IMR-90 (cell line): Measurements from ENCODE around the gene SLC13A1. TPM values are rescaled to one million over a fixed set of nuclear protein-coding genes. Genes with fewer than 3 reads are reported as not detected.

ENCODE experiments used
- ATAC-seq: fragments of 200-7000 bp; cut with Tn5 transposase; 2 replicates; pipeline ENCODE4 v1.9.1; 2020; ENCODE audit warnings: low read depth, mild to moderate bottlenecking, moderate library complexity
- BruUV-seq: library from RNA; stranded (reverse); fragments of 400-500 nt; replicated peaks from 2 replicates; lab custom pipeline; 2021; lab: Mats Ljungman, UMichigan
- CTCF ChIA-PET: fragments of 300-600 bp; formaldehyde crosslinking; extraction: SDS; loops from one replicate; lab custom pipeline; 2021; ENCODE audit warnings: antibody characterized with exemption; lab: Yijun Ruan, JAX
- POLR2A ChIA-PET: fragments of 300-600 bp; sonication (Branson Sonifier 250); formaldehyde crosslinking; loops from one replicate; lab custom pipeline; 2022; ENCODE audit warnings: antibody characterized with exemption; ENCODE audit not compliant: unreplicated experiment; lab: Charles Lee
- DNase-seq: peaks from one replicate; pipeline ENCODE4 v3.0.0; 2013
- H2AFZ ChIP-seq: replicated peaks from 2 replicates; pipeline ENCODE3; 2013; ENCODE audit warnings: low read length, mild to moderate bottlenecking; ENCODE audit not compliant: poor library complexity
- H2AK5ac ChIP-seq: 2 replicates; pipeline ENCODE4 v1.6.1; 2013; ENCODE audit warnings: low read depth, low read length, inconsistent platforms
- H2AK9ac ChIP-seq: replicated peaks from 2 replicates; pipeline ENCODE3; 2013; ENCODE audit warnings: mild to moderate bottlenecking, low read depth, low read length, moderate library complexity; ENCODE audit not compliant: poor library complexity
- H2BK120ac ChIP-seq: 2 replicates; pipeline ENCODE4 v1.6.1; 2013; ENCODE audit warnings: low read depth, low read length, inconsistent platforms
- H2BK15ac ChIP-seq: 3 replicates; pipeline ENCODE4 v1.6.1; 2013; ENCODE audit warnings: low read depth, low read length, inconsistent platforms
- H2BK20ac ChIP-seq: 2 replicates; pipeline ENCODE4 v1.6.1; 2013; ENCODE audit warnings: low read depth, mild to moderate bottlenecking, inconsistent platforms, low read length, moderate library complexity
- H2BK5ac ChIP-seq: 2 replicates; pipeline ENCODE4 v1.6.1; 2013; ENCODE audit warnings: mild to moderate bottlenecking, low read depth, low read length, inconsistent platforms; ENCODE audit not compliant: poor library complexity, severe bottlenecking
- H3K14ac ChIP-seq: replicated peaks from 2 replicates; pipeline ENCODE4 v1.6.1; 2013; ENCODE audit warnings: low read depth, low read length, inconsistent platforms
- H3K18ac ChIP-seq: 2 replicates; pipeline ENCODE4 v1.6.1; 2013; ENCODE audit warnings: low read depth, low read length, control low read depth
- H3K23ac ChIP-seq: 2 replicates; pipeline ENCODE4 v1.6.1; 2013; ENCODE audit warnings: low read depth, low read length, inconsistent platforms
- H3K27ac ChIP-seq: 2 replicates; pipeline ENCODE4 v1.5.1; 2013; ENCODE audit warnings: mild to moderate bottlenecking, control low read depth, low read length; ENCODE audit not compliant: insufficient read depth
- H3K27me3 ChIP-seq: 2 replicates; pipeline ENCODE4 v1.6.1; 2013; ENCODE audit warnings: low read length; ENCODE audit not compliant: control insufficient read depth, insufficient read depth
- H3K36me3 ChIP-seq: 2 replicates; pipeline ENCODE4 v1.6.1; 2013; ENCODE audit warnings: low read length, mixed read lengths; ENCODE audit not compliant: control insufficient read depth, insufficient read depth
- H3K4ac ChIP-seq: 2 replicates; pipeline ENCODE4 v1.6.1; 2013; ENCODE audit warnings: low read depth, low read length, inconsistent platforms
- H3K4me1 ChIP-seq: 2 replicates; pipeline ENCODE4 v1.6.1; 2013; ENCODE audit warnings: low read length, mixed read lengths; ENCODE audit not compliant: control insufficient read depth, insufficient read depth
- H3K4me2 ChIP-seq: 2 replicates; pipeline ENCODE4 v1.6.1; 2013; ENCODE audit warnings: low read depth, mild to moderate bottlenecking, control low read depth, low read length, moderate library complexity
- H3K4me3 ChIP-seq: 2 replicates; pipeline ENCODE4 v1.5.1; 2013; ENCODE audit warnings: low read depth, mild to moderate bottlenecking, control low read depth, low read length, moderate library complexity; ENCODE audit not compliant: insufficient read depth
- H3K56ac ChIP-seq: 2 replicates; pipeline ENCODE4 v1.6.1; 2013; ENCODE audit warnings: low read length, inconsistent platforms; ENCODE audit not compliant: insufficient read depth; ENCODE audit errors: extremely low read depth
- H3K79me1 ChIP-seq, 2 experiments: 2 replicates each; pipeline ENCODE4 v1.6.1; 2013; ENCODE audit warnings: low read length in 2 of 2, inconsistent platforms in 1 of 2, low read depth in 1 of 2
- H3K9ac ChIP-seq: 2 replicates; pipeline ENCODE4 v1.6.1; 2013; ENCODE audit warnings: low read depth, low read length, control low read depth
- H3K9me1 ChIP-seq: 2 replicates; pipeline ENCODE4 v1.6.1; 2013; ENCODE audit warnings: low read length, inconsistent platforms; ENCODE audit not compliant: insufficient read depth
- H3K9me3 ChIP-seq: 2 replicates; pipeline ENCODE4 v1.6.1; 2013; ENCODE audit warnings: low read length; ENCODE audit not compliant: control insufficient read depth, insufficient read depth
- H4K20me1 ChIP-seq: 2 replicates; pipeline ENCODE4 v1.6.1; 2013; ENCODE audit warnings: low read length, inconsistent platforms; ENCODE audit not compliant: insufficient read depth
- H4K5ac ChIP-seq: 2 replicates; pipeline ENCODE4 v1.6.1; 2013; ENCODE audit warnings: mild to moderate bottlenecking, low read depth, low read length, control low read depth
- H4K8ac ChIP-seq, 2 experiments: 2 replicates each; pipeline ENCODE4 v1.6.1; 2013; ENCODE audit warnings: low read depth in 2 of 2, low read length in 2 of 2, control low read depth in 1 of 2, inconsistent platforms in 1 of 2
- H4K91ac ChIP-seq: 2 replicates; pipeline ENCODE4 v1.6.1; 2013; ENCODE audit warnings: low read depth, low read length, inconsistent platforms; ENCODE audit not compliant: insufficient read depth
- BHLHE40 ChIP-seq: fragments of 150-350 bp; IDR thresholded peaks from 2 replicates; pipeline ENCODE4 v1.6.1; 2016; ENCODE audit warnings: mild to moderate bottlenecking, low read depth, low read length
- CEBPB ChIP-seq: IDR thresholded peaks from 2 replicates; pipeline ENCODE4 v1.6.1; 2012; ENCODE audit warnings: low read depth, low read length, improper control_type of control experiment
- CHD1 ChIP-seq: IDR thresholded peaks from 2 replicates; pipeline ENCODE4 v1.6.1; 2012; ENCODE audit warnings: low read depth, low read length, improper control_type of control experiment
- CTCF ChIP-seq: conservative IDR thresholded peaks from 2 replicates; pipeline ENCODE4 v1.5.1; 2012; ENCODE audit warnings: mild to moderate bottlenecking, low read depth, low read length, improper control_type of control experiment
- ELK1 ChIP-seq: fragments of 150-350 bp; IDR thresholded peaks from 2 replicates; pipeline ENCODE4 v1.6.1; 2016; ENCODE audit warnings: low read depth, mild to moderate bottlenecking, low read length, moderate library complexity, borderline replicate concordance
- FOS ChIP-seq: fragments of 150-350 bp; IDR thresholded peaks from 2 replicates; pipeline ENCODE4 v1.6.1; 2016; ENCODE audit warnings: low read depth, low read length
- MAFK ChIP-seq: IDR thresholded peaks from 2 replicates; pipeline ENCODE4 v1.6.1; 2012; ENCODE audit warnings: low read depth, low read length, improper control_type of control experiment
- MAZ ChIP-seq: IDR thresholded peaks from 2 replicates; pipeline ENCODE4 v1.6.1; 2012; ENCODE audit warnings: low read depth, mild to moderate bottlenecking, low read length, improper control_type of control experiment, moderate library complexity, borderline replicate concordance
- MXI1 ChIP-seq: IDR thresholded peaks from 2 replicates; pipeline ENCODE4 v1.6.1; 2012; ENCODE audit warnings: low read depth, mild to moderate bottlenecking, low read length, moderate library complexity, borderline replicate concordance
- NFE2L2 ChIP-seq: fragments of 150-350 bp; IDR thresholded peaks from 2 replicates; pipeline ENCODE4 v1.6.1; 2016; ENCODE audit warnings: low read depth, mild to moderate bottlenecking, low read length
- POLR2A ChIP-seq: IDR thresholded peaks from 2 replicates; pipeline ENCODE4 v1.6.1; 2012; ENCODE audit warnings: mild to moderate bottlenecking, low read depth, low read length
- RAD21 ChIP-seq: IDR thresholded peaks from 2 replicates; pipeline ENCODE4 v1.6.1; 2012; ENCODE audit warnings: low read length, improper control_type of control experiment
- RCOR1 ChIP-seq: IDR thresholded peaks from 2 replicates; pipeline ENCODE4 v1.6.1; 2012; ENCODE audit warnings: mild to moderate bottlenecking, low read length, improper control_type of control experiment; ENCODE audit not compliant: insufficient replicate concordance
- RFX5 ChIP-seq: IDR thresholded peaks from 2 replicates; pipeline ENCODE4 v1.8.0; 2012; ENCODE audit warnings: low read depth, mild to moderate bottlenecking, low read length, moderate library complexity
- SMC3 ChIP-seq: fragments of 150-350 bp; IDR thresholded peaks from 2 replicates; pipeline ENCODE4 v1.6.1; 2016; ENCODE audit warnings: low read depth, mild to moderate bottlenecking, antibody characterized with exemption, low read length, moderate library complexity
- dilution Hi-C: fragments of 300-500 bp; cut with HindIII; formaldehyde crosslinking; loops from one replicate; pipeline ENCODE4 v1.14.3; 2018; ENCODE audit warnings: low sequenced_read_pairs; ENCODE audit not compliant: unreplicated experiment
- in situ Hi-C: fragments of 300-500 bp; cut with MboI; formaldehyde crosslinking; loops from 3 replicates; pipeline ENCODE4 v1.14.3; 2019; ENCODE audit warnings: low sequenced_read_pairs, inconsistent platforms, mixed read lengths
- intact Hi-C: fragments of 100-400 bp; cut with micrococcal nuclease; formaldehyde crosslinking; loops from 2 replicates; pipeline ENCODE4 v1.10.0; 2022
- polyA plus RNA-seq, 3 experiments: library from polyadenylated mRNA; depleted of rRNA; stranded (reverse); fragments of >200 nt; gene quantifications; 2 replicates each; pipeline ENCODE4 v1.2.3, GENCODE V29; 2012; ENCODE audit warnings: low replicate concordance in 1 of 3
- total RNA-seq: library from RNA; depleted of rRNA; stranded (reverse); fragments of >200 nt; gene quantifications from 2 replicates; pipeline ENCODE4 v1.2.3, GENCODE V29; 2012
- TF ChIP-seq, protein P1 (sequence below): fragments of 150-350 bp; IDR thresholded peaks from 2 replicates; pipeline ENCODE4 v1.6.1; 2017; ENCODE audit warnings: mild to moderate bottlenecking, antibody characterized with exemption, low read length, low read depth

Gene SLC13A1
- total and polyA plus RNA-seq, 2 of the 4 experiments (the other 2 are of a cell fraction) = not detected

- Histone ChIP-seq H2BK5ac (no peak overlapping the region), H2BK15ac (no peak overlapping the region), H3K4me3 (no peak overlapping the region), H3K18ac (no peak overlapping the region), H3K79me1 (no peaks in the 10 kb centered on the region), H3K9me3 (no peaks in the 10 kb centered on the region), H4K8ac (no peak overlapping the region), H3K9ac (no peak overlapping the region), H3K27ac (no peak overlapping the region), H4K91ac (no peak overlapping the region), H2AK9ac (no peak overlapping the region), H2BK20ac (no peak overlapping the region), H3K14ac (no peak overlapping the region), H4K5ac (no peak overlapping the region), H2AFZ (no peak overlapping the region), H3K4me2 (no peak overlapping the region), H3K36me3 (no peaks in the 10 kb centered on the region), H3K9me1 (no peaks in the 10 kb centered on the region), H2AK5ac (no peak overlapping the region), H3K4me1 (no peaks in the 10 kb centered on the region), H3K27me3 (no peaks in the 10 kb centered on the region), H3K56ac (no peak overlapping the region), H3K4ac (no peak overlapping the region), H2BK120ac (no peak overlapping the region), H3K23ac (no peak overlapping the region), H4K20me1 (no peaks in the 10 kb centered on the region)
- ATAC-seq (no peak), DNase-seq (no peak)
- intact Hi-C loops = no loop called here
- TF ChIP-seq, protein P1, sequence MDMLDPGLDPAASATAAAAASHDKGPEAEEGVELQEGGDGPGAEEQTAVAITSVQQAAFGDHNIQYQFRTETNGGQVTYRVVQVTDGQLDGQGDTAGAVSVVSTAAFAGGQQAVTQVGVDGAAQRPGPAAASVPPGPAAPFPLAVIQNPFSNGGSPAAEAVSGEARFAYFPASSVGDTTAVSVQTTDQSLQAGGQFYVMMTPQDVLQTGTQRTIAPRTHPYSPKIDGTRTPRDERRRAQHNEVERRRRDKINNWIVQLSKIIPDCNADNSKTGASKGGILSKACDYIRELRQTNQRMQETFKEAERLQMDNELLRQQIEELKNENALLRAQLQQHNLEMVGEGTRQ = no peak
- TF ChIP-seq MXI1 (no peak), SMC3 (no peak), RAD21 (no peak), POLR2A (no peak), BHLHE40 (no peak), RCOR1 (no peak), ELK1 (no peak), RFX5 (no peak), CEBPB (no peak), CHD1 (no peak), CTCF (no peak), NFE2L2 (no peak), MAZ (no peak), MAFK (no peak), FOS (no peak)
- in situ Hi-C loops = no loop called here
- ChIA-PET POLR2A (no interaction called here), CTCF (no interaction called here)
- dilution Hi-C loops = no loop called here
- no TSS peak for BruUV-seq
These were observed 42.2 kb downstream of the SLC13A1 start for GRCh38 chr7:123157606-123158005.
